B cell (primary cell): ENCODE data around the gene AP5S1.

ENCODE experiments used
- CTCF ChIP-seq: fragments of 200-600 bp; IDR thresholded peaks from one replicate; pipeline ENCODE4 v1.8.0; 2022; ENCODE audit warnings: antibody characterized with exemption, mild to moderate bottlenecking
- EZH2 ChIP-seq: IDR thresholded peaks from 2 replicates; pipeline ENCODE4 v1.6.1; 2012; ENCODE audit warnings: borderline replicate concordance, low read depth, mild to moderate bottlenecking, moderate library complexity, low read length; ENCODE audit not compliant: insufficient read depth, poor library complexity, severe bottlenecking

- no peak for TF ChIP-seq CTCF
- no peak for TF ChIP-seq EZH2
Observed at GRCh38 chr20:3778976-3779375, 41.4 kb upstream of the AP5S1 start.
